NCI-H82 treated with DMSO at 0.1 percent for 48 hours (cell line): ENCODE results near the gene C2orf69.
"Not testable (repeated sequence)": the region's sequence is repeated elsewhere in the genome, so short reads cannot be mapped to it uniquely, and the experiment has no call there.

Experiments
- DNase-seq: peaks from one replicate; lab custom pipeline; 2025; ENCODE audit not compliant: unreplicated experiment; lab: John Stamatoyannopoulos, UW

Gene C2orf69

DNA sequence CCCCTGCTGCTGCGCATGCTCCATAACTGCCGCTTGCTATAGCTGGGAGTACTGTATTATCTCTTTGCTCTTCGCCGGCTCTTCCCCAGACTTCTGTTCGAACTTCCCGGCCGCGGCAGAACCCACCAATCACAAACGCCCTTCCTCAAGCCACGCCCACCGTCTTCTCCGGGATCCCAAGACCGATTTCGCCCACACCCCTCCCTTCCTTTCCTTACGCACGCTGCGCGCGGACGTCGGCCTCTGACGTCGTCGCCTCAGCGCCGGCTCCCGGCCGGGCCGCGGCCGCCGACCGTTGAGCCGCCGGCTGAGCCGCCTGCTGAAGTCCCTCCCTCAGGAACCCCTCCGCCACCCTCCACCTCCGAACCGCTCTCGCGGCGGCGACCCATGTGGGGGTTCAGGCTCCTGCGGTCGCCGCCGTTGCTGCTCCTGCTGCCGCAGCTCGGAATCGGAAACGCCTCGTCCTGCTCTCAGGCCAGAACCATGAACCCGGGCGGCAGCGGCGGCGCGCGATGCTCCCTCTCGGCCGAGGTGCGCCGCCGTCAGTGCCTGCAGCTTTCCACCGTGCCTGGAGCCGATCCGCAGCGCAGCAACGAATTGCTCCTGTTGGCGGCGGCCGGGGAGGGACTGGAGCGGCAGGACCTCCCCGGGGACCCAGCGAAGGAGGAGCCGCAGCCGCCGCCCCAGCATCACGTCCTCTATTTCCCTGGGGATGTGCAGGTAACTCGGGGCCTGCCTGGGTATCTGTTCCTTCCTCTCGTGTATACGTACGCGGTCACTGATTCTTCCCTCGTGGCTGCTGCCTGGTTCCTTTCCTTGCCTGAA is at the start of gene C2orf69:
C2orf69 (plus strand) TSS at position 242 of the 825 bp plus-strand sequence; CDS start at position 388, 146 bp downstream.
- peak; percentile 99 for DNase-seq

GRCh38 chr2:199862788-199863187 is 48.3 kb upstream of the C2orf69 start:
- no peak for DNase-seq

DNA sequence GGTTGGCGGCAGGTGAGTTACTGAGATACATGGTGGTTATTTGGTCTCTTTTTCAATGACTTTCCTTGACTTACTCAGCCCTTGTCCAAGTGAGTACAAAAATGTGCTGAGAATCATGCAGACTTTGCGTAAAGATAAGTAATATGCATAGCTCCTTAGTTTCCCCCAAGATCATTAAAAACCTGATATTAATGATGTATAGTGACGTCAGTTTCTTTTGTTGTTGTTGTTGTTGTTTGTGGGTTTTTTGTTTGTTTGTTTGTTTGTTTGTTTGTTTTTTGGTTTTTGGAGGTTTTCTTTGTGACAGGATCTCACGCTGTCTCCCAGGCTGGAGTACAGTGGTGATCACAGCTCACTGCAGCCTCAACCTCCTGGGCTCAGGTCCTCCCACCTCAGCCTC is 45.2 kb upstream of the C2orf69 start:
- no peak for DNase-seq

GRCh38 chr2:199868431-199869226 is 42.5 kb upstream of the C2orf69 start:
- DNase-seq = no peak

DNA sequence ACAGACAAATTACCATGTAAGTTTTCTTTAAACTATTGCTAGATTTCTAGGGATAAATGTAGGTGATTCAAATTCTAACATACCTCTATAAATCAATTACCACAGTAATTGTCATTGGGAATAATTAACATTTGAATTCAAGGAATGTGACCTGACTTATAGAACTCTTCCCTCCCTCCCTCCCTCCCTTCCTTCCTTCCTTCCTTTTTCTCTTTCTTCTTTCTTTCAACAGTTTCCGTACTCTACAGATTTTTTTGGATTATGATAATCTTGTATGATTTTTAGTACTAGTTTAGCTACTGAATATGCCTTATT is 41.9 kb upstream of the C2orf69 start:
- DNase-seq = no peak

DNA sequence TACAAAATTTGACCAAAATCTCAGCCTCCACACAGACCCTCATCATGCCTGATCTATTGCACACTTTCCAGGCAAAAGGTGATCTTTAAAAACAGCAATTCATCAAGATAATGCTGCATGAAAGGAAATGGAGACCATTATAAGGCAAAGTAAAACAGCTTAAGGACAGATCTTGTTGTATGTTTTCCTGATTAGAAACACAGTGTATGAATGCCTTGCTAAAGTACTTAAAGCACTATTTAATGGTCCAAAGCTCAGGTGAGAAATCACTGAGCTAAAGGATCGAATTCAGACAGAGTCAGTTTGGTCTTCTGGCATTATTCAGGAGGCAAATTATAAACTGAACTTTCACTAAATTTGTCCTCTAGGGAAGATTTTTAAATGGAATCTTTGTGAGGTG is 41.4 kb upstream of the C2orf69 start:
- no peak for DNase-seq

- DNase-seq = no peak
Observed at GRCh38 chr2:199870581-199870980, 40.5 kb upstream of the C2orf69 start.

GRCh38 chr2:199874209-199874608 is 36.9 kb upstream of the C2orf69 start:
- DNase-seq = no peak

DNA sequence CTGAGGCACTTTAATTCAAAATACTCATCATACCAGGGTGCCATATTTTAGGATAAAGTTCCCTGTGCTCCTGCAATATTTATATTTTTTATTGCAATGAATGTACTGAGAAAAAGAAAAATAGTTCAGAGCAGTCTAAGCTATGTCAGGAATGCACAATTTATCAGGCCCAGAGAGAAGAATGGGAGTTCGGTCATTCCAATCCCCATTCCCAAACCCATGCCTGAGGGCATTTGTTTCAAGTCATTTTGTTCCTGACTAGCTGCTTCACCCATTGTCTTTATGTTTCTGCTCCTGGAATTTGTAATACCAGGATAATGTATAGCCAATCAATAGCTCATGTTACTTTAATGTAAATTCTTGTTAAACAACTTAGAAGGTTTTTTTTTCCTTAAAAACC is 35.7 kb upstream of the C2orf69 start:
- no peak for DNase-seq

- DNase-seq = peak; percentile 38
Observed at GRCh38 chr2:199882667-199883066, 28.4 kb upstream of the C2orf69 start.

- no peak for DNase-seq
Observed at GRCh38 chr2:199883474-199884212, 27.4 kb upstream of the C2orf69 start.

- no peak for DNase-seq
Observed at GRCh38 chr2:199895406-199895805, 15.7 kb upstream of the C2orf69 start.

DNA sequence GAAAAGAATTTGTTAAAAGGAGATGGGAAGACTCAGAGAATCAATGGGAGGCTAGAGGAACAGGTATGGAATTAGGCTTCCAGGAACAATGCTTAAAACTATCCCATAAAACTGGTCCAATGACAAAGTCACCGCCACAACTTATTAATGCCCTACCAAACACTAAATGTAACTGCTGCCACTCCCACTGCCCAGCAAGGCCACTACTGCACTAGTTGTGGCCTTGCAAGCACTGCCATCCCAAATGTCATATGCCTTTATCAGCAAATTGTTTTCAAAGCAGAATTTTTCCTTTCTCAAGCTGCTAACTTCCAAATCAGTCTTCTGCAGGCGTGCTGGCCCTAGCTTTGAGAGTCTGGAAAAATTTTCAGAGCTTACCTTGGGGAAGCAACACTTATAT is 14.5 kb upstream of the C2orf69 start:
- DNase-seq = no peak

GRCh38 chr2:199901942-199902341 is 9.2 kb upstream of the C2orf69 start:
- no peak for DNase-seq

DNA sequence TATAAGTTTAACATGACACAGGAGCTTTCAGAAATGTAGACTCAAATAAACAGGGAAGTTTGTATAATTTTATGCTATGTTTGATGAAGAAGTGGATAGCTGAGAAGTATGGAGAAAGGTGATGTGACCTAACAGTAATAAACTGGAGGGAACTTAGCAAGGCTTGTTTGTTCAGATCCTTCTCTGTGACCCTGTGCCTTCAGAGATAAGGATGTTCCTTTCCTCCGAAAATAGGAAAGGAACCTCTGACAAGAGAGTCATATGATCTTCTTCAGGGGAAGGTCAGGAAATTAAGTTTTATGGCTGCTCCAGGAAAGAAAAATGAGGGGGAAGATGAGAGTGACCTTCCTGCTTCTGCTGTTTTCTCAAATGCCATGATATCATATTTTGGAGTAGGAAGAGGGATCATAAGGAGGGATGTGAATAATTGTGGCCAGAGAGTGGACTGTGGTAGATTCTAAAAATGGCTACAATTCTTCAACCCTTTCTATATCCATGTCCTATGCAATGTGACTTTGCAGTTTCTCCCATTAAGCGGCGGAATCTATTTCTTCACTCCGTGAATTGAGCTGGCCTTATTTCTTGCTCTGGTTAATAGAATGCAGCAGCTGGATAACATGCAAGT is 8.5 kb upstream of the C2orf69 start:
- DNase-seq = no peak

DNA sequence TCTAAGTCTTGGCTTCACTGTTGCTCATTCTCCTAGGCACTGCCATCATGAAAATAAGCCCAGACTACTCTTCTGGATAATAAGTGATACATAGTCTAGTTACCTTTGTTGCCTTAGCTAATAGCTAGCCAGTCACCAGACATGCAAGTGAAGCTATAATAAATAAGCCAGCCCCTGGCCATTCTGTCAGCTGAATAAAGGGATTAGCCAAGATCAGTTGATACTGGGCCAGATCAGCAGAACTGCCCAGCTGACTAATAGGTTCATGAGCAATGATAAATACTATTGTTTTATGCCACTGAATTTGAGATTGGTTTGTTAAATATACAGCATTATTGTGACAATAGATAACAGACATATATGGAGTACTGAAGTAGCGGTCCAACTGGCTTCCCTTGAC is 8.0 kb upstream of the C2orf69 start:
- DNase-seq = peak; percentile 66

DNA sequence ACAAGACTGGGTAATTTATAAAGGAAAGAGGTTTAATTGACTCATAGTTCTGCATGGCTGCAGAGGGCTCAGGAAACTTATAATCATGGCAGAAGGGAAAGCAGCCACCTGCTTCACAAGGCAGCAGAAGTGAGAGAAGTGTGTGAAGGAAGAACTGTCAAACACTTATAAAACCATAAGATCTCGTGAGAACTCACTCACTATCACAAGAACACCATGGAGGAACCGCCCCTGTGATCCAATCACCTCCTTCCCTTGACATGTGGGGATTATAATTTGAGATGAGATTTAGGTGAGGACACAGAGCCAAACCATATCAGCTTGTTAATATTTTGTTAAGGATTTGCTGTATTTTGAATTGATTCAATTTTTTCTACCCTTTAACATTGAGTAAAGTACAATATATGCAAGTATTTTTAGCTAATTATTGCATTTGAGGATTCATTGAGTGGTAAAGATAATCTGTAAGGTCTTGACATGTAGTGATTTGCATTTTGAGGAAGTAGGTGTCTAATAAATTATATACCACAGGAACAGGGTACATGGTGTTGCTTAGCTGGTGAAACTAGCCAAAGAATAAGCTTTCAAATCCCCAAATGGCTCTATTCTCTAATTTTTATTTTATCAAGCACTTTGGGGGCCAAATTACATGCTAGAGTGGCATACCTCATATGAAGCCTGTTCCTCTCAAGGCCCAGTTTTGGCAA is 3.9 kb upstream of the C2orf69 start:
- DNase-seq = no peak

DNA sequence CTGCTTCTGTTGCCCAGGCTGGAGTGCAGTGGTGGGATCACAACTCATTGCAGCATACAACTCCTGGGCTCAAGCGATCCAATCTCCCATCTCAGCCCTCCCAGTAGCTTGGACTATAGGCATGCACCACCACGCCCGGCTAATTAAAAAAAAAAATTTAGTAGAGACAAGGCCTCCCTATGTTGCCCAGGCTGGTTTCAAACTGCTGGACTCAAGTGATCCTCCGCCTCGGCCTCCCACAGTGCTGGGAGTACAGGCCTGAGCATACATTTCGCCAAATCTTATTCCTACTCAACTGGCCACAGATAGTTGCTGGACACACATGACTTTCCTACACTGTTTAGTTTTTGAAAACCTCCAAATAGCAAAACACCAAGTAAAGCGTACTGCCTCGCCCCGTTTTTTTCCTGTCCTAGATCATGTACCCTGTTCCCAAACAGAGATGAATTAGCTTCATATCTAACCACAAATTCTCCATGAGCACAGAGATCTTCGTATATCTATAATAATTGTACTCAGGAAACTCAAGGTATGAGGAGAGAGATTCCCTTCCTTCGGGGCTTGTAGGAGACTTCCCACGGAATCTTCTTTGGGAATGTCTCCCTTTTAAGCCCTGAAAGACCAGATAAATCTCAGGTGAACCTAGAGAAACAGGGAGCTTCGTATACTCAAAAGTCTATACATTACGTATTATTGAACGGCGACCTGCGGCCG is 598 bp upstream of the C2orf69 start:
- DNase-seq = no peak

- DNase-seq = no peak
Observed at GRCh38 chr2:199911877-199912161, 726 bp downstream of the C2orf69 start.

DNA sequence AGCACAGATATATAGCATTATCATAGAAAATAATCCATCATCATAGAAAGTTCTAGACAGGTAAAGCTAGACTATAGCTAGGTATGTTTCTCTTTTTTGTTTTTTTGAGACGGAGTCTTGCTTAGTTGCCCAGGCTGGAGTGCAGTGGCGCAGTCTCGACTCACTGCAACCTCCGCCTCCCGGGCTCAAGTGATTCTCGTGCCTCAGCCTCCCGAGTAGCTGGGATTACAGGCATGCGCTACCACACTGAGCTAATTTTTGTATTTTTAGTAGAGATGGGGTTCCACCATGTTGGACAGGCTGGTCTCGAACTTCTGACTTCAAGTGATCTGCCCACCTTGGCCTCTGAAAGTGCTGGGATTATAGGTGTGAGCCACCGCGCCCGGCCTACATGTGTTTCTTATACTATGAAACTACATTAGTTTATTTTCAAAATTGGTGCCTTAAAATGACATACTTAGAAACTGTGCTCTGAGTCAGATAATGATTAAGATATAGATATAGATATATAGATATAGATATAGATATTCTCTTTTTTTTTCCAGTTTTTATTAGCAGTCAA is 1.5 kb downstream of the C2orf69 start:
- DNase-seq = not testable (repeated sequence)
